ENCODE data around the gene BNC2. TPM values are rescaled to one million over a fixed set of nuclear protein-coding genes. Genes with fewer than 3 reads are reported as not detected.

BNC2 gene
- total and polyA plus RNA-seq, 8 donors = 0.28 to 7.6 (median 0.99) TPM

DNA sequence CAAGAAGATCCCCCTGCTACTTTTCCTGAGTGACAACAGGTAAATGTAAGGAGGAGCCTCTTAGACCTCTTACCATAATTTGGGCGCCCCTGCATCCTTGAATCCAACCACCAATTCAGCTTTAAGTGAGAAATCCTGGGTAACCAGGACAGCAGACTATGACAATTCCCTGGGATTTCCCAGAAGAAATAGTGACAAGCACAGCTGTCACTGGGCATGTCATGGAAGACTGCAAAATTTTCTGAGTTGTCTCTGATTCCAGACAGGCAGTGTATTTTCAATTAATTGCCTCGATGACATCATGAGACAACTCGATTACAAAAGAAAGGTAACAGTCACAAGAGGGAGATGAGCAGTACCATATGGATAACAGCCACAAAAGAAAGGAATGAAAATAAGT lies 256.9 kb downstream of the BNC2 start:
- Histone ChIP-seq H3K4me1 (no peaks in the 10 kb centered on the region), H3K27ac (no peak overlapping the region), H3K27me3 (no peaks in the 10 kb centered on the region), H3K36me3 (no peaks in the 10 kb centered on the region), H3K4me3 (no peak overlapping the region), H3K9me3 (no peaks in the 10 kb centered on the region)
- intact Hi-C loops (cut with DNase I) = loop anchor here in 1 of 3 donors (10.0 kb wide), 1 partner anchor 59 kb away; no protein-coding TSS in a partner anchor
- DNase-seq (no peak), FAIRE-seq (no peak), ATAC-seq (no peak)
- TF ChIP-seq, protein P1, sequence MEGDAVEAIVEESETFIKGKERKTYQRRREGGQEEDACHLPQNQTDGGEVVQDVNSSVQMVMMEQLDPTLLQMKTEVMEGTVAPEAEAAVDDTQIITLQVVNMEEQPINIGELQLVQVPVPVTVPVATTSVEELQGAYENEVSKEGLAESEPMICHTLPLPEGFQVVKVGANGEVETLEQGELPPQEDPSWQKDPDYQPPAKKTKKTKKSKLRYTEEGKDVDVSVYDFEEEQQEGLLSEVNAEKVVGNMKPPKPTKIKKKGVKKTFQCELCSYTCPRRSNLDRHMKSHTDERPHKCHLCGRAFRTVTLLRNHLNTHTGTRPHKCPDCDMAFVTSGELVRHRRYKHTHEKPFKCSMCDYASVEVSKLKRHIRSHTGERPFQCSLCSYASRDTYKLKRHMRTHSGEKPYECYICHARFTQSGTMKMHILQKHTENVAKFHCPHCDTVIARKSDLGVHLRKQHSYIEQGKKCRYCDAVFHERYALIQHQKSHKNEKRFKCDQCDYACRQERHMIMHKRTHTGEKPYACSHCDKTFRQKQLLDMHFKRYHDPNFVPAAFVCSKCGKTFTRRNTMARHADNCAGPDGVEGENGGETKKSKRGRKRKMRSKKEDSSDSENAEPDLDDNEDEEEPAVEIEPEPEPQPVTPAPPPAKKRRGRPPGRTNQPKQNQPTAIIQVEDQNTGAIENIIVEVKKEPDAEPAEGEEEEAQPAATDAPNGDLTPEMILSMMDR (IDR thresholded peaks at IDR 0.05) = no peak
- WGBS, 2 donors = 57 to 58% methylated on average over 3 of the region's 3 CpGs

DNA sequence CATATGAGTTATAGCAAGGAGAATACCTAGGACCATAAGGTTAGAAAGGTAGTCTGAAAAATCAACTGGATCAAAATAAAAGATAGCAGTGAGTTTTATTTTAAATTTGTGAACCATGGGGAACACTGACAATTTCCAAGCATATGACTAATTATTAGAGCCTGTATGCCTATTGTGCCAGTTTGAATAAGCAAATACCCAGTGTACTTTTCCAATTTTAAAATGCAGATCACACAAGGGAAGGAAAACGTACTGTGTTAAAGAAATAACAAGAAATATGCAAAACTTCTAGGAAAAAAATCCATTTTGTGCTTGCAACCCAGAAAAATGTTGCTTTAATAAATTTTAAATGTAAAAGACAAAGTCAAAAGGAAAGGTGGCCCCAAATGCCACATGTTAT lies 257.4 kb downstream of the BNC2 start:
- Histone ChIP-seq H3K27me3 (no peaks in the 10 kb centered on the region), H3K27ac (no peak overlapping the region), H3K4me3 (no peak overlapping the region), H3K36me3 (no peaks in the 10 kb centered on the region), H3K4me1 (no peaks in the 10 kb centered on the region), H3K9me3 (no peaks in the 10 kb centered on the region)
- WGBS, 2 donors = 55 to 76% methylated on average over 1 of the region's 1 CpG
- intact Hi-C loops (cut with DNase I) = loop anchor here in 1 of 3 donors (10.0 kb wide), 1 partner anchor 58 kb away; no protein-coding TSS in a partner anchor
- no peak for FAIRE-seq
- no peak for DNase-seq
- ATAC-seq = no peak
- TF ChIP-seq, protein P1 (IDR thresholded peaks at IDR 0.05) = no peak

DNA sequence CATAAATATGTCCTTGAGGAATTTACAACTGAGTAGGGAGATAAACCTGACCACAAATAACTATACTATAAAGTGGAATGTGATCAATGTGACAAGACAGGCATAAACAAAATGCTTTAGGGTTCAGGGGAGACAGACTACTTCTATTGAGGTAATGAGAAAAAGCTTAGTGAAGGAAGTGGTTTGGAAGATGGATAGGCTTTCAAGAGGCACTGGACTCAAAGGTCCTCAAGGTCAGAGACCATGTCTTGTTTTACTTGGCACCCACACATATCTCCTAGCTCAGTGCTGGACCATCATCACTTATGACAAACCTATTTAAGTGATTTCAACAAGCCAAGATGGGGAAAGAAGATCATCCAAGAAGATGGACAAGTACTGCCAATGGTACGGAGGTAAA lies 257.8 kb downstream of the BNC2 start:
- Histone ChIP-seq H3K9me3 (no peaks in the 10 kb centered on the region), H3K4me1 (no peaks in the 10 kb centered on the region), H3K27me3 (no peaks in the 10 kb centered on the region), H3K27ac (no peak overlapping the region), H3K4me3 (no peak overlapping the region), H3K36me3 (no peaks in the 10 kb centered on the region)
- TF ChIP-seq, protein P1 (IDR thresholded peaks at IDR 0.05) = no peak
- 87 to 94% methylated on average over 1 of the region's 1 CpG for WGBS, 2 donors
- intact Hi-C loops (cut with DNase I) = loop anchor here in 1 of 3 donors (10.0 kb wide), 1 partner anchor 58 kb away; no protein-coding TSS in a partner anchor
- ATAC-seq (no peak), DNase-seq (no peak), FAIRE-seq (no peak)

DNA sequence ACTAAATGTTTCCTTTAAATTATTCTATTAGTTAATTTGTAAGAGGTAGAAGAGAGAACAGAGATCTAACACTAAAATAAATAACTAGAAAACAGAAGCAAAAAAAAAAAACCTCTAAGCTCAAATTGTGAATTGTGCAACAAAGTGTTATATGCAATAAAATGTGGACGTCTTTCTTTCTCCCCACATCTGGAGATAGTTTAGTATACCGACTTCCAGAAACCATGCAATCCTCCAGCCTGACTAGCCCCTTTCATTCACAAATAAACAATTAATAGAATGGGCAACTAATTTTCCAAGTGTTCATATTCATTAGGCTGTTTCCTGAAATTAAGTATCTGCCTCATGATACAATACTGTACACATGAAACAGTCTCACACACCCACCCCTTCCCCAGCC lies 258.5 kb downstream of the BNC2 start:
- Histone ChIP-seq H3K4me3 (no peak overlapping the region), H3K27ac (no peak overlapping the region), H3K9me3 (no peaks in the 10 kb centered on the region), H3K4me1 (no peaks in the 10 kb centered on the region), H3K27me3 (no peaks in the 10 kb centered on the region), H3K36me3 (no peaks in the 10 kb centered on the region)
- no peak for FAIRE-seq
- 45 to 65% methylated on average over 2 of the region's 2 CpGs for WGBS, 2 donors
- TF ChIP-seq, protein P1 (IDR thresholded peaks at IDR 0.05) = no peak
- no peak for ATAC-seq
- intact Hi-C loops (cut with DNase I) = loop anchor here in 1 of 3 donors (10.0 kb wide), 1 partner anchor 57 kb away; no protein-coding TSS in a partner anchor
- DNase-seq = no peak

DNA sequence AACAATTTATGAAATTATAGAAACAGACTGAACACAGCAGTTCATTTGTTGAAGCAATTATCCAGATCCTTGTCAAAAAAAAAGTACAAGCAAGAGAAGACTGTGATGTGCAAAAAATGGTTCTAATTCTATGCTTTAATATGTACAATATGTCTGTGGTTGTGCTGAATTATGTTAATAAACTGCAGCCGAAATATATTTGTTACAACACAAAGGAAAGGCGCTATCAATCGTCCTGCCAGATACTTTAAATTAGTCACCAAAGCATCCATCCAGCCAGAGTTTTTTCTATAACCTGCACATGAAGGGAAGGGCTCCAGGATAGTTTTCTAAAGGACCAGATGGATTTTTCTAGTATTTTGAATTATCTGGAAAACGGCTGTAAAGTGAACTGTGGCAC lies 259.5 kb downstream of the BNC2 start:
- TF ChIP-seq, protein P1 (IDR thresholded peaks at IDR 0.05) = no peak
- WGBS, 2 donors = 49 to 53% methylated on average over 4 of the region's 4 CpGs
- Histone ChIP-seq H3K9me3 (no peaks in the 10 kb centered on the region), H3K27ac (no peak overlapping the region), H3K4me3 (no peak overlapping the region), H3K4me1 (no peaks in the 10 kb centered on the region), H3K27me3 (no peaks in the 10 kb centered on the region), H3K36me3 (no peaks in the 10 kb centered on the region)
- no peak for ATAC-seq
- intact Hi-C loops (cut with DNase I) = loop anchor here in 1 of 3 donors (10.0 kb wide), 1 partner anchor 56 kb away; no protein-coding TSS in a partner anchor
- DNase-seq = no peak
- FAIRE-seq = no peak
